Activated T-helper 17 cell treated with anti-CD3 and anti-CD28 coated beads, Interleukin-2, amount 50 U/mL, for 72 hours (primary cell): ENCODE results near the gene CDH13. TPM values are rescaled to one million over a fixed set of nuclear protein-coding genes. Genes with fewer than 3 reads are reported as not detected.

Source experiments
- ATAC-seq: fragments of 150-1000 bp; cut with Tn5 transposase; replicated peaks from 2 replicates; pipeline ENCODE4 v1.10.0; 2021; ENCODE audit warnings: mild to moderate bottlenecking, moderate library complexity
- H3K27ac Mint-ChIP-seq: one replicate; pipeline ENCODE4 v1.8.0; 2022; ENCODE audit warnings: mixed read lengths
- H3K27me3 Mint-ChIP-seq: one replicate; pipeline ENCODE4 v1.8.0; 2022; ENCODE audit warnings: mixed read lengths
- H3K36me3 Mint-ChIP-seq: one replicate; pipeline ENCODE4 v1.8.0; 2022; ENCODE audit warnings: low read depth, mild to moderate bottlenecking, mixed read lengths
- H3K4me1 Mint-ChIP-seq: one replicate; pipeline ENCODE4 v1.8.0; 2022; ENCODE audit warnings: mixed read lengths
- H3K4me3 Mint-ChIP-seq: one replicate; pipeline ENCODE4 v1.8.0; 2022; ENCODE audit warnings: mild to moderate bottlenecking, mixed read lengths
- H3K9me3 Mint-ChIP-seq: one replicate; pipeline ENCODE4 v1.8.0; 2022; ENCODE audit warnings: mixed read lengths
- total RNA-seq, 2 donors: library from RNA; stranded (reverse); gene quantifications; one replicate each; pipeline ENCODE4 v1.2.3, GENCODE V29; 2022

Gene CDH13
- total RNA-seq, 2 donors from 2014 or later = not detected

- no peak for ATAC-seq
- Mint-ChIP-seq H3K27ac (peak overlapping the region; percentile 95), H3K4me1 (peaks cover 11% of the 10 kb centered on the region), H3K4me3 (peak overlapping the region; percentile 98), H3K9me3 (no peaks in the 10 kb centered on the region), H3K36me3 (peaks cover 53% of the 10 kb centered on the region), H3K27me3 (no peaks in the 10 kb centered on the region)
Measured at GRCh38 chr16:83809092-83809491, 1182.3 kb downstream of the CDH13 start.

GRCh38 chr16:83810901-83811300, 1184.1 kb downstream of the CDH13 start:
- Mint-ChIP-seq H3K4me1 (peaks cover 11% of the 10 kb centered on the region), H3K27ac (peak overlapping the region; percentile 52), H3K27me3 (no peaks in the 10 kb centered on the region), H3K36me3 (peaks cover 53% of the 10 kb centered on the region), H3K9me3 (no peaks in the 10 kb centered on the region), H3K4me3 (peak overlapping the region; percentile 16)
- no peak for ATAC-seq

GRCh38 chr16:83813823-83814658, 1187.3 kb downstream of the CDH13 start:
- Mint-ChIP-seq H3K27ac (no peak overlapping the region), H3K27me3 (no peaks in the 10 kb centered on the region), H3K9me3 (no peaks in the 10 kb centered on the region), H3K4me3 (no peak overlapping the region), H3K4me1 (peaks cover 3% of the 10 kb centered on the region), H3K36me3 (peaks cover 44% of the 10 kb centered on the region)
- ATAC-seq = peak; percentile 21

- Mint-ChIP-seq H3K27ac (no peak overlapping the region), H3K4me1 (no peaks in the 10 kb centered on the region), H3K4me3 (no peak overlapping the region), H3K27me3 (no peaks in the 10 kb centered on the region), H3K9me3 (no peaks in the 10 kb centered on the region), H3K36me3 (peaks cover 38% of the 10 kb centered on the region)
- no peak for ATAC-seq
Measured at GRCh38 chr16:83814659-83814985, 1187.9 kb downstream of the CDH13 start.

- H3K27ac Mint-ChIP-seq = no peak overlapping the region
- no peaks in the 10 kb centered on the region for H3K4me1 Mint-ChIP-seq
- H3K27me3 Mint-ChIP-seq = no peaks in the 10 kb centered on the region
- ATAC-seq = no peak
- no peaks in the 10 kb centered on the region for H3K9me3 Mint-ChIP-seq
- H3K36me3 Mint-ChIP-seq = peaks cover 14% of the 10 kb centered on the region
- H3K4me3 Mint-ChIP-seq = no peak overlapping the region
Measured at GRCh38 chr16:83817022-83817421, 1190.3 kb downstream of the CDH13 start.

GRCh38 chr16:83818276-83818675, 1191.5 kb downstream of the CDH13 start:
- H3K27ac Mint-ChIP-seq = no peak overlapping the region
- H3K36me3 Mint-ChIP-seq = peaks cover 2% of the 10 kb centered on the region
- H3K27me3 Mint-ChIP-seq = peaks cover 6% of the 10 kb centered on the region
- H3K9me3 Mint-ChIP-seq = no peaks in the 10 kb centered on the region
- no peak for ATAC-seq
- no peak overlapping the region for H3K4me3 Mint-ChIP-seq
- H3K4me1 Mint-ChIP-seq = peaks cover 4% of the 10 kb centered on the region

GRCh38 chr16:83819361-83819760, 1192.6 kb downstream of the CDH13 start:
- H3K36me3 Mint-ChIP-seq = no peaks in the 10 kb centered on the region
- H3K4me1 Mint-ChIP-seq = peaks cover 4% of the 10 kb centered on the region
- ATAC-seq = no peak
- H3K9me3 Mint-ChIP-seq = no peaks in the 10 kb centered on the region
- H3K27me3 Mint-ChIP-seq = peaks cover 6% of the 10 kb centered on the region
- H3K4me3 Mint-ChIP-seq = no peak overlapping the region
- H3K27ac Mint-ChIP-seq = no peak overlapping the region

GRCh38 chr16:83826146-83826913, 1199.6 kb downstream of the CDH13 start:
- H3K4me1 Mint-ChIP-seq = peaks cover 4% of the 10 kb centered on the region
- peaks cover 10% of the 10 kb centered on the region for H3K27me3 Mint-ChIP-seq
- H3K27ac Mint-ChIP-seq = no peak overlapping the region
- ATAC-seq = peak; percentile 97
- no peaks in the 10 kb centered on the region for H3K9me3 Mint-ChIP-seq
- H3K4me3 Mint-ChIP-seq = peak overlapping the region; percentile 22
- H3K36me3 Mint-ChIP-seq = no peaks in the 10 kb centered on the region

GRCh38 chr16:83830091-83830768, 1203.5 kb downstream of the CDH13 start:
- no peaks in the 10 kb centered on the region for H3K27me3 Mint-ChIP-seq

GRCh38 chr16:83830769-83831455, 1204.1 kb downstream of the CDH13 start:
- no peaks in the 10 kb centered on the region for H3K36me3 Mint-ChIP-seq
- H3K27me3 Mint-ChIP-seq = no peaks in the 10 kb centered on the region
- H3K4me3 Mint-ChIP-seq = no peak overlapping the region
- H3K4me1 Mint-ChIP-seq = peaks cover 2% of the 10 kb centered on the region
- ATAC-seq = no peak
- H3K9me3 Mint-ChIP-seq = no peaks in the 10 kb centered on the region
- H3K27ac Mint-ChIP-seq = no peak overlapping the region

More at GRCh38 chr16:83830091-83830768, 1203.5 kb downstream of the CDH13 start:
- no peaks in the 10 kb centered on the region for H3K36me3 Mint-ChIP-seq
- no peak for ATAC-seq
- no peaks in the 10 kb centered on the region for H3K9me3 Mint-ChIP-seq
- no peaks in the 10 kb centered on the region for H3K4me1 Mint-ChIP-seq
- H3K27ac Mint-ChIP-seq = no peak overlapping the region
- no peak overlapping the region for H3K4me3 Mint-ChIP-seq

GRCh38 chr16:83831456-83831987, 1204.8 kb downstream of the CDH13 start:
- no peaks in the 10 kb centered on the region for H3K9me3 Mint-ChIP-seq
- no peaks in the 10 kb centered on the region for H3K36me3 Mint-ChIP-seq
- ATAC-seq = no peak

GRCh38 chr16:83833921-83834320, 1207.2 kb downstream of the CDH13 start:
- Mint-ChIP-seq H3K27me3 (peaks cover 11% of the 10 kb centered on the region), H3K27ac (no peak overlapping the region), H3K4me3 (no peak overlapping the region), H3K9me3 (no peaks in the 10 kb centered on the region), H3K4me1 (peaks cover 7% of the 10 kb centered on the region), H3K36me3 (no peaks in the 10 kb centered on the region)
- ATAC-seq = no peak

More at GRCh38 chr16:83831456-83831987, 1204.8 kb downstream of the CDH13 start:
- no peak overlapping the region for H3K4me3 Mint-ChIP-seq
- H3K4me1 Mint-ChIP-seq = peaks cover 7% of the 10 kb centered on the region
- H3K27me3 Mint-ChIP-seq = no peaks in the 10 kb centered on the region
- no peak overlapping the region for H3K27ac Mint-ChIP-seq

GRCh38 chr16:83835586-83836566, 1209.1 kb downstream of the CDH13 start:
- H3K9me3 Mint-ChIP-seq = no peaks in the 10 kb centered on the region
- H3K4me3 Mint-ChIP-seq = peak overlapping the region; percentile 6
- ATAC-seq = peak; percentile 43
- peaks cover 7% of the 10 kb centered on the region for H3K4me1 Mint-ChIP-seq
- no peaks in the 10 kb centered on the region for H3K36me3 Mint-ChIP-seq
- H3K27me3 Mint-ChIP-seq = peaks cover 11% of the 10 kb centered on the region
- H3K27ac Mint-ChIP-seq = peak overlapping the region; percentile 32
